ENCODE results near the gene MRPL34. TPM values are rescaled to one million over a fixed set of nuclear protein-coding genes. Genes with fewer than 3 reads are reported as not detected.
A peak's percentile ranks its signal among the peaks of the same experiment; 100 is the strongest.

The MRPL34 gene
- total and polyA plus RNA-seq, 9 of the 15 experiments (the other 6 are each of a cell fraction or from before 2014, with no cell fraction given), result 11.5 to 256 (median 72.5) TPM

DNA sequence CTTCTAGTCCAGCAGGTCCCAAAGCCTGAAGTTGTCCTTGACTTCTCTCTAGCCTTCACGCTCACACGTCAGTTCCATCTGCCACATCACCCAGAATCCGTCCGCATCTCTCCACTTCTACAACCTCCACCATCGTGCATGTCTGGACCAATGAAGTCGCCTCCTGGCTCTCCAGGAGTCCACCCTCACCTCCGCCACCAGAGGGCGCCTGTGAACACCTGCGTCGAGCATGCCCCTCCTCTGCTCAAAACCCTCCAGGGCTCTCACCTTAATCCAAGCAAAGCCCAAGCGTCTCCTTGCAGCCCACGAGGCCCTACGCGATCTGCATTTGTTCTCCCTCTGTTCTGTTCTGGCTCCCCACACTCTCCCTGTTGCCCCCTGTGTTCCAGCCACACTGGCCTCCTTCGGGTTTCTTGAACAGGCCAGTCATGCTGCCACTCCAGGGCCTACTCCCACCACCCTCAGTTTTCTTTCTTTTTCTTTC, 44.8 kb upstream of the MRPL34 start (continued):
- TF ChIP-seq GTF2E2 (tag; IDR thresholded peaks at IDR 0.05) (no peak), NFXL1 (CRISPR knock-in tag; IDR thresholded peaks at IDR 0.05) (no peak), ZNF324 (CRISPR knock-in tag; IDR thresholded peaks at IDR 0.05) (no peak), SMARCA5 (IDR thresholded peaks at IDR 0.05) (no peak), E2F3 (CRISPR knock-in tag; IDR thresholded peaks at IDR 0.05) (no peak), HDAC2 (IDR thresholded peaks at IDR 0.05) (no peak), RFX1 (IDR thresholded peaks at IDR 0.05) (no peak), CTBP1 (IDR thresholded peaks at IDR 0.05; ENCODE audit: borderline replicate concordance) (peak; percentile 91), ZFP36 (IDR thresholded peaks at IDR 0.05; ENCODE audit: low read depth, low read length, partially characterized antibody) (peak; percentile 26), XRCC5 (IDR thresholded peaks at IDR 0.05; ENCODE audit: low read depth, low read length) (peak; percentile 97), KDM1A (IDR thresholded peaks at IDR 0.05) (peak in 1 of 2 experiments; percentile 62; a peak in 2 of 4 replicates), DIDO1 (tag; IDR thresholded peaks at IDR 0.05; ENCODE audit: low read depth) (no peak), ZNF57 (CRISPR knock-in tag; IDR thresholded peaks at IDR 0.05) (no peak), XRCC4 (IDR thresholded peaks at IDR 0.05; ENCODE audit: extremely low read depth, insufficient read depth, insufficient read length) (no peak)
- TF ChIP-seq, protein P1, sequence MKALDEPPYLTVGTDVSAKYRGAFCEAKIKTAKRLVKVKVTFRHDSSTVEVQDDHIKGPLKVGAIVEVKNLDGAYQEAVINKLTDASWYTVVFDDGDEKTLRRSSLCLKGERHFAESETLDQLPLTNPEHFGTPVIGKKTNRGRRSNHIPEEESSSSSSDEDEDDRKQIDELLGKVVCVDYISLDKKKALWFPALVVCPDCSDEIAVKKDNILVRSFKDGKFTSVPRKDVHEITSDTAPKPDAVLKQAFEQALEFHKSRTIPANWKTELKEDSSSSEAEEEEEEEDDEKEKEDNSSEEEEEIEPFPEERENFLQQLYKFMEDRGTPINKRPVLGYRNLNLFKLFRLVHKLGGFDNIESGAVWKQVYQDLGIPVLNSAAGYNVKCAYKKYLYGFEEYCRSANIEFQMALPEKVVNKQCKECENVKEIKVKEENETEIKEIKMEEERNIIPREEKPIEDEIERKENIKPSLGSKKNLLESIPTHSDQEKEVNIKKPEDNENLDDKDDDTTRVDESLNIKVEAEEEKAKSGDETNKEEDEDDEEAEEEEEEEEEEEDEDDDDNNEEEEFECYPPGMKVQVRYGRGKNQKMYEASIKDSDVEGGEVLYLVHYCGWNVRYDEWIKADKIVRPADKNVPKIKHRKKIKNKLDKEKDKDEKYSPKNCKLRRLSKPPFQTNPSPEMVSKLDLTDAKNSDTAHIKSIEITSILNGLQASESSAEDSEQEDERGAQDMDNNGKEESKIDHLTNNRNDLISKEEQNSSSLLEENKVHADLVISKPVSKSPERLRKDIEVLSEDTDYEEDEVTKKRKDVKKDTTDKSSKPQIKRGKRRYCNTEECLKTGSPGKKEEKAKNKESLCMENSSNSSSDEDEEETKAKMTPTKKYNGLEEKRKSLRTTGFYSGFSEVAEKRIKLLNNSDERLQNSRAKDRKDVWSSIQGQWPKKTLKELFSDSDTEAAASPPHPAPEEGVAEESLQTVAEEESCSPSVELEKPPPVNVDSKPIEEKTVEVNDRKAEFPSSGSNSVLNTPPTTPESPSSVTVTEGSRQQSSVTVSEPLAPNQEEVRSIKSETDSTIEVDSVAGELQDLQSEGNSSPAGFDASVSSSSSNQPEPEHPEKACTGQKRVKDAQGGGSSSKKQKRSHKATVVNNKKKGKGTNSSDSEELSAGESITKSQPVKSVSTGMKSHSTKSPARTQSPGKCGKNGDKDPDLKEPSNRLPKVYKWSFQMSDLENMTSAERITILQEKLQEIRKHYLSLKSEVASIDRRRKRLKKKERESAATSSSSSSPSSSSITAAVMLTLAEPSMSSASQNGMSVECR (CRISPR knock-in tag; IDR thresholded peaks at IDR 0.05), result no peak
- TF ChIP-seq, protein P2, sequence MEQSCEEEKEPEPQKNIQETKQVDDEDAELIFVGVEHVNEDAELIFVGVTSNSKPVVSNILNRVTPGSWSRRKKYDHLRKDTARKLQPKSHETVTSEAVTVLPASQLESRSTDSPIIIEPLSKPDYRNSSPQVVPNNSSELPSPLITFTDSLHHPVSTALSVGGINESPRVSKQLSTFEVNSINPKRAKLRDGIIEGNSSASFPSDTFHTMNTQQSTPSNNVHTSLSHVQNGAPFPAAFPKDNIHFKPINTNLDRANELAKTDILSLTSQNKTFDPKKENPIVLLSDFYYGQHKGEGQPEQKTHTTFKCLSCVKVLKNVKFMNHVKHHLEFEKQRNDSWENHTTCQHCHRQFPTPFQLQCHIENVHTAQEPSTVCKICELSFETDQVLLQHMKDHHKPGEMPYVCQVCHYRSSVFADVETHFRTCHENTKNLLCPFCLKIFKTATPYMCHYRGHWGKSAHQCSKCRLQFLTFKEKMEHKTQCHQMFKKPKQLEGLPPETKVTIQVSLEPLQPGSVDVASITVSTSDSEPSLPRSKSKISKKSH (CRISPR knock-in tag; IDR thresholded peaks at IDR 0.05), result no peak
- TF ChIP-seq, protein P3, sequence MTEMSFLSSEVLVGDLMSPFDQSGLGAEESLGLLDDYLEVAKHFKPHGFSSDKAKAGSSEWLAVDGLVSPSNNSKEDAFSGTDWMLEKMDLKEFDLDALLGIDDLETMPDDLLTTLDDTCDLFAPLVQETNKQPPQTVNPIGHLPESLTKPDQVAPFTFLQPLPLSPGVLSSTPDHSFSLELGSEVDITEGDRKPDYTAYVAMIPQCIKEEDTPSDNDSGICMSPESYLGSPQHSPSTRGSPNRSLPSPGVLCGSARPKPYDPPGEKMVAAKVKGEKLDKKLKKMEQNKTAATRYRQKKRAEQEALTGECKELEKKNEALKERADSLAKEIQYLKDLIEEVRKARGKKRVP (CRISPR knock-in tag; IDR thresholded peaks at IDR 0.05), result no peak
- TF ChIP-seq, protein P4, sequence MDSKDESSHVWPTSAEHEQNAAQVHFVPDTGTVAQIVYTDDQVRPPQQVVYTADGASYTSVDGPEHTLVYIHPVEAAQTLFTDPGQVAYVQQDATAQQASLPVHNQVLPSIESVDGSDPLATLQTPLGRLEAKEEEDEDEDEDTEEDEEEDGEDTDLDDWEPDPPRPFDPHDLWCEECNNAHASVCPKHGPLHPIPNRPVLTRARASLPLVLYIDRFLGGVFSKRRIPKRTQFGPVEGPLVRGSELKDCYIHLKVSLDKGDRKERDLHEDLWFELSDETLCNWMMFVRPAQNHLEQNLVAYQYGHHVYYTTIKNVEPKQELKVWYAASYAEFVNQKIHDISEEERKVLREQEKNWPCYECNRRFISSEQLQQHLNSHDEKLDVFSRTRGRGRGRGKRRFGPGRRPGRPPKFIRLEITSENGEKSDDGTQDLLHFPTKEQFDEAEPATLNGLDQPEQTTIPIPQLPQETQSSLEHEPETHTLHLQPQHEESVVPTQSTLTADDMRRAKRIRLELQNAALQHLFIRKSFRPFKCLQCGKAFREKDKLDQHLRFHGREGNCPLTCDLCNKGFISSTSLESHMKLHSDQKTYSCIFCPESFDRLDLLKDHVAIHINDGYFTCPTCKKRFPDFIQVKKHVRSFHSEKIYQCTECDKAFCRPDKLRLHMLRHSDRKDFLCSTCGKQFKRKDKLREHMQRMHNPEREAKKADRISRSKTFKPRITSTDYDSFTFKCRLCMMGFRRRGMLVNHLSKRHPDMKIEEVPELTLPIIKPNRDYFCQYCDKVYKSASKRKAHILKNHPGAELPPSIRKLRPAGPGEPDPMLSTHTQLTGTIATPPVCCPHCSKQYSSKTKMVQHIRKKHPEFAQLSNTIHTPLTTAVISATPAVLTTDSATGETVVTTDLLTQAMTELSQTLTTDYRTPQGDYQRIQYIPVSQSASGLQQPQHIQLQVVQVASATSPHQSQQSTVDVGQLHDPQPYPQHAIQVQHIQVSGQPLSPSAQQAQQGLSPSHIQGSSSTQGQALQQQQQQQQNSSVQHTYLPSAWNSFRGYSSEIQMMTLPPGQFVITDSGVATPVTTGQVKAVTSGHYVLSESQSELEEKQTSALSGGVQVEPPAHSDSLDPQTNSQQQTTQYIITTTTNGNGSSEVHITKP (IDR thresholded peaks at IDR 0.05; ENCODE audit: partially characterized antibody), result no peak
- TF ChIP-seq, protein P5, sequence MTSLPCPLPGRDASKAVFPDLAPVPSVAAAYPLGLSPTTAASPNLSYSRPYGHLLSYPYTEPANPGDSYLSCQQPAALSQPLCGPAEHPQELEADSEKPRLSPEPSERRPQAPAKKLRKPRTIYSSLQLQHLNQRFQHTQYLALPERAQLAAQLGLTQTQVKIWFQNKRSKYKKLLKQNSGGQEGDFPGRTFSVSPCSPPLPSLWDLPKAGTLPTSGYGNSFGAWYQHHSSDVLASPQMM (CRISPR knock-in tag; IDR thresholded peaks at IDR 0.05), result no peak

Measured in K562 (cell line).